HFFc6 (cell line): ENCODE data around the gene NUDCD3. TPM values are rescaled to one million over a fixed set of nuclear protein-coding genes. Genes with fewer than 3 reads are reported as not detected.

Experiments
- DNase-seq: peaks from one replicate; pipeline ENCODE4 v3.0.0-alpha.2; 2018
- H3K27ac Mint-ChIP-seq: 2 replicates; pipeline ENCODE4 v1.8.0; 2020; ENCODE audit warnings: mild to moderate bottlenecking, mixed read lengths
- H3K27me3 Mint-ChIP-seq: 2 replicates; pipeline ENCODE4 v1.8.0; 2021; ENCODE audit warnings: mild to moderate bottlenecking, moderate library complexity, mixed read lengths; ENCODE audit not compliant: insufficient read depth
- H3K36me3 Mint-ChIP-seq: 2 replicates; pipeline ENCODE4 v1.8.0; 2021; ENCODE audit warnings: low read depth, mixed read lengths
- H3K4me1 Mint-ChIP-seq: 2 replicates; pipeline ENCODE4 v1.8.0; 2020; ENCODE audit warnings: low read depth, mixed read lengths
- H3K4me3 Mint-ChIP-seq: 2 replicates; pipeline ENCODE4 v1.8.0; 2020; ENCODE audit warnings: mild to moderate bottlenecking, moderate library complexity, mixed read lengths
- H3K9me3 Mint-ChIP-seq: 2 replicates; pipeline ENCODE4 v1.8.0; 2020; ENCODE audit warnings: mild to moderate bottlenecking, mixed read lengths
- CTCF ChIP-seq: fragments of 200-600 bp; sonication (generic); IDR thresholded peaks from 2 replicates; pipeline ENCODE4 v1.5.0; 2021; ENCODE audit warnings: antibody characterized with exemption, mild to moderate bottlenecking
- total RNA-seq, 6 experiments: library from RNA; stranded (reverse); fragmentation: NEBNext Ultra II Directional; extraction: Animal tissue kit (Norgen Biotek cat#: 25700); gene quantifications; 2 replicates in 1 of 6; 3 replicates in 5 of 6; pipeline ENCODE4 v1.2.3, GENCODE V29; 2021

NUDCD3 gene
- total RNA-seq, 6 experiments from 2014 or later = 79.2 to 114 (median 90.6) TPM

GRCh38 chr7:44473295-44473694 is 17.2 kb downstream of the NUDCD3 start:
- peak; percentile 30 for DNase-seq
- no peaks in the 10 kb centered on the region; the same call in 1 of the 2 replicates for H3K27me3 Mint-ChIP-seq
- no peak for TF ChIP-seq CTCF
- peaks cover 71% of the 10 kb centered on the region for H3K4me1 Mint-ChIP-seq
- H3K9me3 Mint-ChIP-seq = no peaks in the 10 kb centered on the region
- H3K27ac Mint-ChIP-seq = peak overlapping the region; percentile 19
- H3K4me3 Mint-ChIP-seq = no peak overlapping the region
- peaks cover 16% of the 10 kb centered on the region for H3K36me3 Mint-ChIP-seq

GRCh38 chr7:44472843-44473242 is 17.6 kb downstream of the NUDCD3 start:
- H3K9me3 Mint-ChIP-seq = no peaks in the 10 kb centered on the region
- no peaks in the 10 kb centered on the region; the same call in 1 of the 2 replicates for H3K27me3 Mint-ChIP-seq
- no peak overlapping the region for H3K4me3 Mint-ChIP-seq
- DNase-seq = no peak
- peak overlapping the region; percentile 19 for H3K27ac Mint-ChIP-seq
- peaks cover 74% of the 10 kb centered on the region for H3K4me1 Mint-ChIP-seq
- no peak for TF ChIP-seq CTCF
- H3K36me3 Mint-ChIP-seq = peaks cover 21% of the 10 kb centered on the region

GRCh38 chr7:44471850-44472249 is 18.6 kb downstream of the NUDCD3 start:
- TF ChIP-seq CTCF = no peak

GRCh38 chr7:44471436-44471835 is 19.0 kb downstream of the NUDCD3 start:
- no peak overlapping the region for H3K27ac Mint-ChIP-seq
- no peaks in the 10 kb centered on the region for H3K9me3 Mint-ChIP-seq
- H3K4me3 Mint-ChIP-seq = no peak overlapping the region
- DNase-seq = no peak
- no peaks in the 10 kb centered on the region; the same call in 1 of the 2 replicates for H3K27me3 Mint-ChIP-seq
- H3K36me3 Mint-ChIP-seq = peaks cover 30% of the 10 kb centered on the region
- no peak for TF ChIP-seq CTCF
- H3K4me1 Mint-ChIP-seq = peaks cover 70% of the 10 kb centered on the region

More at GRCh38 chr7:44471850-44472249, 18.6 kb downstream of the NUDCD3 start:
- H3K4me3 Mint-ChIP-seq = no peak overlapping the region
- DNase-seq = no peak
- no peaks in the 10 kb centered on the region; the same call in 1 of the 2 replicates for H3K27me3 Mint-ChIP-seq
- no peaks in the 10 kb centered on the region for H3K9me3 Mint-ChIP-seq
- H3K27ac Mint-ChIP-seq = no peak overlapping the region
- peaks cover 70% of the 10 kb centered on the region for H3K4me1 Mint-ChIP-seq
- H3K36me3 Mint-ChIP-seq = peaks cover 29% of the 10 kb centered on the region

GRCh38 chr7:44470628-44471245 is 19.7 kb downstream of the NUDCD3 start:
- TF ChIP-seq CTCF = no peak
- Mint-ChIP-seq H3K4me3 (no peak overlapping the region), H3K36me3 (peaks cover 30% of the 10 kb centered on the region), H3K9me3 (no peaks in the 10 kb centered on the region), H3K27ac (peak overlapping the region; percentile 64; the same call in 1 of the 2 replicates), H3K4me1 (peaks cover 74% of the 10 kb centered on the region), H3K27me3 (no peaks in the 10 kb centered on the region; the same call in 1 of the 2 replicates)
- no peak for DNase-seq
